GM18520 (cell line): ENCODE results near the gene KIAA0513.
A peak's percentile ranks its signal among the peaks of the same experiment; 100 is the strongest.

Source experiments
- ATAC-seq: cut with Tn5 transposase; IDR thresholded peaks from one replicate; pipeline ENCODE4 v1.9.1; 2021; ENCODE audit not compliant: unreplicated experiment

The KIAA0513 gene

GRCh38 chr16:85004587-85005205, 22.9 kb upstream of the KIAA0513 start:
- ATAC-seq: no peak

GRCh38 chr16:85005285-85006069, 22.1 kb upstream of the KIAA0513 start:
- ATAC-seq: no peak

GRCh38 chr16:85006639-85007038, 21.0 kb upstream of the KIAA0513 start:
- no peak for ATAC-seq

GRCh38 chr16:85007496-85008214, 19.9 kb upstream of the KIAA0513 start:
- no peak for ATAC-seq

- ATAC-seq: no peak
These were observed 19.3 kb upstream of the KIAA0513 start for GRCh38 chr16:85008271-85008670.

- no peak for ATAC-seq
These were observed 17.1 kb upstream of the KIAA0513 start for GRCh38 chr16:85010446-85010930.

- ATAC-seq: peak; percentile 85
These were observed 16.4 kb upstream of the KIAA0513 start, which contains the start of gene ZDHHC7 for GRCh38 chr16:85010931-85011845. Gene ZDHHC7 (minus strand): TSS chr16:85011535. CDS start chr16:84990618, 20,917 bp downstream.

- no peak for ATAC-seq
These were observed 15.7 kb upstream of the KIAA0513 start for GRCh38 chr16:85011846-85012284.

GRCh38 chr16:85014311-85014710, 13.3 kb upstream of the KIAA0513 start:
- no peak for ATAC-seq

GRCh38 chr16:85015481-85016187, 12.0 kb upstream of the KIAA0513 start:
- ATAC-seq: no peak

GRCh38 chr16:85017151-85017550, 10.4 kb upstream of the KIAA0513 start:
- ATAC-seq: no peak

GRCh38 chr16:85017633-85018032, 10.0 kb upstream of the KIAA0513 start:
- no peak for ATAC-seq

GRCh38 chr16:85018529-85019236, 8.9 kb upstream of the KIAA0513 start:
- ATAC-seq: no peak

GRCh38 chr16:85019659-85020245, 7.8 kb upstream of the KIAA0513 start:
- no peak for ATAC-seq

GRCh38 chr16:85025781-85026653, 1.6 kb upstream of the KIAA0513 start:
- ATAC-seq: no peak

- no peak for ATAC-seq
These were observed 892 bp upstream of the KIAA0513 start for GRCh38 chr16:85026703-85027102.

- no peak for ATAC-seq
These were observed 526 bp downstream of the KIAA0513 start for GRCh38 chr16:85027958-85028684.
